B cell (primary cell): ENCODE results near the gene AK8. TPM values are rescaled to one million over a fixed set of nuclear protein-coding genes. Genes with fewer than 3 reads are reported as not detected.

ENCODE experiments used
- ATAC-seq: fragments of 200-7000 bp; cut with Tn5 transposase; one replicate; pipeline ENCODE4 v1.10.0; 2021; ENCODE audit warnings: low read depth, mild to moderate bottlenecking, moderate number of reproducible peaks, moderate library complexity
- CTCF ChIA-PET: fragments of 350-600 bp; sonication (Branson Sonifier 250); formaldehyde crosslinking; loops from one replicate; lab custom pipeline; 2021; ENCODE audit warnings: antibody characterized with exemption, inconsistent platforms; lab: Charles Lee
- POLR2A ChIA-PET: fragments of 350-600 bp; sonication (Branson Sonifier 250); formaldehyde crosslinking; loops from one replicate; lab custom pipeline; 2021; ENCODE audit warnings: antibody characterized with exemption; lab: Charles Lee
- DNase-seq: peaks from one replicate; pipeline ENCODE4 v3.0.0; 2013
- H2AFZ ChIP-seq: 2 replicates; pipeline ENCODE4 v1.6.1; 2012; ENCODE audit warnings: mild to moderate bottlenecking, low read depth, low read length; ENCODE audit not compliant: insufficient read depth, poor library complexity, severe bottlenecking
- H3K27ac ChIP-seq, 2 donors: 1 replicate in 1 of 2; 2 replicates in 1 of 2; pipeline ENCODE4 v1.5.1; 2012 to 2013; ENCODE audit warnings: low read length in 2 of 2, mild to moderate bottlenecking in 2 of 2, moderate library complexity in 1 of 2
- H3K27me3 ChIP-seq, 4 experiments: fragments of 200-600 bp in 1 of 4; sonication (generic) in 1 of 4; replicated peaks in 1 of 4; 1 replicate in 2 of 4; 2 replicates in 2 of 4; pipeline versions ENCODE4 v1.6.1 to v1.7.0; 2013 to 2016; ENCODE audit warnings: low read length in 3 of 4, mild to moderate bottlenecking in 2 of 4, mixed read lengths in 1 of 4, moderate library complexity in 1 of 4; ENCODE audit not compliant: insufficient read depth in 4 of 4, control insufficient read depth in 3 of 4; ENCODE audit errors: control extremely low read depth in 1 of 4
- H3K36me3 ChIP-seq, 2 experiments: replicated peaks in 1 of 2; 1 replicate in 1 of 2; 2 replicates in 1 of 2; pipeline versions ENCODE4 v1.6.1 to v1.7.1; 2013; ENCODE audit warnings: low read length in 1 of 2; ENCODE audit not compliant: insufficient read depth in 2 of 2, control insufficient read depth in 1 of 2; ENCODE audit errors: control extremely low read depth in 1 of 2, extremely low read depth in 1 of 2
- H3K4me1 ChIP-seq, 2 donors: fragments of 200-600 bp in 1 of 2; sonication (generic) in 1 of 2; 1 replicate in 1 of 2; 2 replicates in 1 of 2; pipeline versions ENCODE4 v1.5.1 to v1.6.1; 2013 to 2017; ENCODE audit warnings: low read length in 2 of 2; ENCODE audit not compliant: control insufficient read depth in 2 of 2, insufficient read depth in 2 of 2
- H3K4me2 ChIP-seq: replicated peaks from 2 replicates; pipeline ENCODE3; 2012; ENCODE audit warnings: mild to moderate bottlenecking, low read depth, low read length; ENCODE audit not compliant: poor library complexity, severe bottlenecking
- H3K4me3 ChIP-seq, 5 experiments: fragments of 200-600 bp in 1 of 5; sonication (generic) in 1 of 5; 1 replicate in 3 of 5; 2 replicates in 2 of 5; pipeline versions ENCODE4 v1.5.1 to v1.7.0; 2011 to 2016; ENCODE audit warnings: low read length in 4 of 5, mild to moderate bottlenecking in 4 of 5, low read depth in 2 of 5, control low read depth in 1 of 5, moderate library complexity in 1 of 5; ENCODE audit not compliant: insufficient read depth in 1 of 5; ENCODE audit errors: control extremely low read depth in 1 of 5, extremely low read depth in 1 of 5
- H3K79me2 ChIP-seq: fragments of 200-600 bp; sonication (generic); one replicate; pipeline ENCODE4 v1.6.0; 2016; ENCODE audit warnings: low read length; ENCODE audit not compliant: control insufficient read depth, insufficient read depth
- H3K9ac ChIP-seq: fragments of 200-600 bp; sonication (generic); 2 replicates; pipeline ENCODE4 v1.6.1; 2017; ENCODE audit warnings: mild to moderate bottlenecking, low read length, moderate library complexity
- H3K9me3 ChIP-seq, 3 donors: one replicate each; pipeline versions ENCODE4 v1.6.1 to v1.7.1; 2013; ENCODE audit warnings: low read length in 2 of 3; ENCODE audit not compliant: control insufficient read depth in 2 of 3, insufficient read depth in 1 of 3; ENCODE audit errors: control extremely low read depth in 1 of 3
- H4K20me1 ChIP-seq: 2 replicates; pipeline ENCODE4 v1.6.0; 2012; ENCODE audit warnings: mild to moderate bottlenecking, low read length; ENCODE audit not compliant: insufficient read depth, control insufficient read depth, poor library complexity, severe bottlenecking
- H3K27ac Mint-ChIP-seq: one replicate; pipeline ENCODE4 v1.8.0; 2021; ENCODE audit warnings: mixed read lengths
- H3K27me3 Mint-ChIP-seq: one replicate; pipeline ENCODE4 v1.8.0; 2021; ENCODE audit warnings: mixed read lengths
- H3K4me1 Mint-ChIP-seq: one replicate; pipeline ENCODE4 v1.8.0; 2021; ENCODE audit warnings: mixed read lengths
- H3K4me3 Mint-ChIP-seq: one replicate; pipeline ENCODE4 v1.8.0; 2021; ENCODE audit warnings: mixed read lengths
- H3K9me3 Mint-ChIP-seq: one replicate; pipeline ENCODE4 v1.8.0; 2022; ENCODE audit warnings: mixed read lengths; ENCODE audit not compliant: insufficient read depth
- CTCF ChIP-seq: fragments of 200-600 bp; IDR thresholded peaks from one replicate; pipeline ENCODE4 v1.8.0; 2022; ENCODE audit warnings: antibody characterized with exemption, mild to moderate bottlenecking
- EZH2 ChIP-seq: IDR thresholded peaks from 2 replicates; pipeline ENCODE4 v1.6.1; 2012; ENCODE audit warnings: borderline replicate concordance, low read depth, mild to moderate bottlenecking, moderate library complexity, low read length; ENCODE audit not compliant: insufficient read depth, poor library complexity, severe bottlenecking
- WGBS: methylation state at CpG from one replicate; pipeline ENCODE4 v1.1.5; 2013; ENCODE audit warnings: missing lambda C conversion rate; ENCODE audit not compliant: insufficient coverage; 5-methylcytosine and 5-hydroxymethylcytosine counted together
- intact Hi-C: fragments of 100-400 bp; cut with micrococcal nuclease; formaldehyde crosslinking; loops from one replicate; pipeline ENCODE4 v1.10.0; 2022
- polyA plus RNA-seq: library from polyadenylated mRNA; depleted of rRNA; stranded (reverse); fragments of >200 nt; gene quantifications from 2 replicates; pipeline ENCODE4 v1.2.3, GENCODE V29; 2012
- total RNA-seq, 2 donors: library from RNA; stranded (reverse); fragments of 120-200 nt in 1 of 2; gene quantifications; 1 replicate in 1 of 2; 2 replicates in 1 of 2; pipeline versions ENCODE4 v1.2.3 to v1.2.4, GENCODE V29; 2013 to 2022

Gene AK8
- total and polyA plus RNA-seq, 2 donors (not counting 1 experiment from before 2014, with no cell fraction given): 1.9 to 8.6 TPM

GRCh38 chr9:132832171-132832881, 45.8 kb downstream of the AK8 start:
- CTCF ChIA-PET: interaction anchor here (0.7 to 1.5 kb wide), 2 partner anchors 33 to 69 kb away, joined by 5 to 6 read pairs; no protein-coding TSS in a partner anchor
- TF ChIP-seq EZH2 (no peak), CTCF (no peak)

GRCh38 chr9:132828201-132828770, 49.8 kb downstream of the AK8 start:
- no peak overlapping the region for H3K4me3 Mint-ChIP-seq
- Histone ChIP-seq H3K27ac (no peak overlapping the region), H3K4me2 (no peak overlapping the region), H3K27me3 (no peaks in the 10 kb centered on the region), H3K36me3 (no peaks in the 10 kb centered on the region), H3K9ac (no peak overlapping the region), H3K79me2 (no peaks in the 10 kb centered on the region), H3K9me3 (no peaks in the 10 kb centered on the region), H4K20me1 (no peaks in the 10 kb centered on the region), H3K4me1 (no peaks in the 10 kb centered on the region), H2AFZ (no peak overlapping the region), H3K4me3 (no peak overlapping the region)
- intact Hi-C loops: no loop called here
- peaks cover 15% of the 10 kb centered on the region for H3K27me3 Mint-ChIP-seq
- H3K27ac Mint-ChIP-seq: no peak overlapping the region
- no peaks in the 10 kb centered on the region for H3K9me3 Mint-ChIP-seq
- no peaks in the 10 kb centered on the region for H3K4me1 Mint-ChIP-seq
- no peak for DNase-seq
- ChIA-PET POLR2A (no interaction called here), CTCF (interaction anchor here (0.6 to 1.0 kb wide), 2 partner anchors 74 to 416 kb away, joined by 3 to 7 read pairs; no protein-coding TSS in a partner anchor)
- 61% methylated on average over 14 of the region's 16 CpGs for WGBS
- no peak for TF ChIP-seq EZH2
- no peak for TF ChIP-seq CTCF
- no peak for ATAC-seq

More at GRCh38 chr9:132832171-132832881, 45.8 kb downstream of the AK8 start:
- H3K4me3 Mint-ChIP-seq: no peak overlapping the region
- Histone ChIP-seq H3K27ac (no peak overlapping the region), H3K4me3 (no peak overlapping the region), H4K20me1 (no peaks in the 10 kb centered on the region), H3K27me3 (no peaks in the 10 kb centered on the region), H3K4me2 (no peak overlapping the region), H3K79me2 (no peaks in the 10 kb centered on the region), H3K9me3 (no peaks in the 10 kb centered on the region), H2AFZ (no peak overlapping the region), H3K9ac (no peak overlapping the region), H3K4me1 (no peaks in the 10 kb centered on the region), H3K36me3 (no peaks in the 10 kb centered on the region)
- POLR2A ChIA-PET: no interaction called here
- 93% methylated on average over 5 of the region's 9 CpGs for WGBS
- intact Hi-C loops: no loop called here
- H3K27ac Mint-ChIP-seq: no peak overlapping the region
- no peaks in the 10 kb centered on the region for H3K9me3 Mint-ChIP-seq
- H3K4me1 Mint-ChIP-seq: no peaks in the 10 kb centered on the region
- peaks cover 15% of the 10 kb centered on the region for H3K27me3 Mint-ChIP-seq
- ATAC-seq: no peak
- no peak for DNase-seq
